ENCODE measurements around the gene GBGT1.

- TF ChIP-seq CTCF (IDR thresholded peaks at IDR 0.05) (no peak), EP300 (IDR thresholded peaks at IDR 0.05) (no peak), POLR2AphosphoS5 (IDR thresholded peaks at IDR 0.05) (no peak)
These were observed 46.9 kb upstream of the GBGT1 start for GRCh38 chr9:133210609-133211008.
